ENCODE results near the gene C11orf42.

- TF ChIP-seq POLR2A (IDR thresholded peaks at IDR 0.05), result no peak
- no peak for TF ChIP-seq CTCF (IDR thresholded peaks at IDR 0.05)
Observed at GRCh38 chr11:6248248-6248647, 42.9 kb downstream of the C11orf42 start.
